ENCODE results near the gene KRT32.

KRT32 gene

GRCh38 chr17:41492771-41493170 is 25.6 kb upstream of the KRT32 start:
- no peak for DNase-seq (ENCODE audit: low read depth)

GRCh38 chr17:41492351-41492750 is 25.2 kb upstream of the KRT32 start:
- no peak for DNase-seq (ENCODE audit: low read depth)

GRCh38 chr17:41491476-41491875 is 24.3 kb upstream of the KRT32 start:
- no peak for DNase-seq (ENCODE audit: low read depth)

GRCh38 chr17:41490000-41490990 is 23.1 kb upstream of the KRT32 start:
- no peak for DNase-seq (ENCODE audit: low read depth)

GRCh38 chr17:41489531-41489930 is 22.3 kb upstream of the KRT32 start, which contains the start of gene KRT36:
KRT36 (minus strand) TSS chr17:41489910; CDS start chr17:41489864, 46 bp downstream.
- no peak for DNase-seq (ENCODE audit: low read depth)

GRCh38 chr17:41486809-41487530 is 19.8 kb upstream of the KRT32 start:
- no peak for DNase-seq (ENCODE audit: low read depth)

GRCh38 chr17:41486316-41486715 is 19.1 kb upstream of the KRT32 start:
- DNase-seq (ENCODE audit: low read depth): no peak

GRCh38 chr17:41484920-41485904 is 18.0 kb upstream of the KRT32 start:
- no peak for DNase-seq (ENCODE audit: low read depth)

GRCh38 chr17:41483991-41484826 is 17.0 kb upstream of the KRT32 start:
- DNase-seq (ENCODE audit: low read depth): no peak

- no peak for DNase-seq (ENCODE audit: low read depth)
These were observed 16.3 kb upstream of the KRT32 start for GRCh38 chr17:41483531-41483930.

GRCh38 chr17:41481036-41481435 is 13.8 kb upstream of the KRT32 start, which contains the start of gene KRT35:
KRT35 (minus strand) TSS chr17:41481151; CDS start chr17:41481097, 54 bp downstream.
- no peak for DNase-seq (ENCODE audit: low read depth)

GRCh38 chr17:41480581-41480980 is 13.4 kb upstream of the KRT32 start:
- no peak for DNase-seq (ENCODE audit: low read depth)

GRCh38 chr17:41480136-41480535 is 12.9 kb upstream of the KRT32 start:
- no peak for DNase-seq (ENCODE audit: low read depth)

GRCh38 chr17:41478237-41478636 is 11.1 kb upstream of the KRT32 start:
- DNase-seq (ENCODE audit: low read depth): no peak

GRCh38 chr17:41476866-41477815 is 10.0 kb upstream of the KRT32 start:
- no peak for DNase-seq (ENCODE audit: low read depth)

- DNase-seq (ENCODE audit: low read depth): no peak
These were observed 8.2 kb upstream of the KRT32 start for GRCh38 chr17:41475421-41475820.

- DNase-seq (ENCODE audit: low read depth): no peak
These were observed 7.7 kb upstream of the KRT32 start for GRCh38 chr17:41474863-41475262.

- DNase-seq (ENCODE audit: low read depth): no peak
These were observed 1.2 kb upstream of the KRT32 start for GRCh38 chr17:41468346-41468745.

- DNase-seq (ENCODE audit: low read depth): no peak
These were observed 375 bp upstream of the KRT32 start for GRCh38 chr17:41467561-41467960.

GRCh38 chr17:41464682-41465081 is 2.5 kb downstream of the KRT32 start:
- no peak for DNase-seq (ENCODE audit: low read depth)
